Smooth muscle cell (in vitro differentiated cells): Measurements from ENCODE around the gene CCL25. TPM values are rescaled to one million over a fixed set of nuclear protein-coding genes. Genes with fewer than 3 reads are reported as not detected.
"Not testable (repeated sequence)": the region's sequence is repeated elsewhere in the genome, so short reads cannot be mapped to it uniquely, and the experiment has no call there.

Experiments used
- DNase-seq: peaks from one replicate; lab custom pipeline; 2025; ENCODE audit not compliant: unreplicated experiment; lab: John Stamatoyannopoulos, UW
- H2AFZ ChIP-seq: fragments of 200-600 bp; sonication (generic); 2 replicates; pipeline ENCODE4 v1.6.0; 2016; ENCODE audit warnings: antibody characterized with exemption, low read depth, mild to moderate bottlenecking
- H3F3A ChIP-seq: fragments of 200-600 bp; sonication (generic); 2 replicates; pipeline ENCODE4 v1.6.0; 2017; ENCODE audit warnings: antibody characterized with exemption, low read depth
- H3K27ac ChIP-seq: fragments of 200-600 bp; sonication (generic); 2 replicates; pipeline ENCODE4 v1.5.1; 2016; ENCODE audit warnings: low read depth, mild to moderate bottlenecking
- H3K27me3 ChIP-seq: fragments of 200-600 bp; sonication (generic); 2 replicates; pipeline ENCODE4 v1.6.1; 2016; ENCODE audit warnings: low read depth, mild to moderate bottlenecking
- H3K36me3 ChIP-seq: fragments of 200-600 bp; sonication (generic); 2 replicates; pipeline ENCODE4 v1.5.1; 2016; ENCODE audit warnings: low read depth
- H3K4me1 ChIP-seq: fragments of 200-600 bp; sonication (generic); 2 replicates; pipeline ENCODE4 v1.5.1; 2016; ENCODE audit warnings: low read depth
- H3K4me2 ChIP-seq: fragments of 200-600 bp; sonication (generic); 2 replicates; pipeline ENCODE4 v1.6.0; 2016; ENCODE audit warnings: mild to moderate bottlenecking
- H3K4me3 ChIP-seq: fragments of 200-600 bp; sonication (generic); 2 replicates; pipeline ENCODE4 v1.5.1; 2016; ENCODE audit warnings: mild to moderate bottlenecking
- H3K79me2 ChIP-seq: fragments of 200-600 bp; sonication (generic); 2 replicates; pipeline ENCODE4 v1.6.0; 2016; ENCODE audit warnings: low read depth, mild to moderate bottlenecking
- H3K9ac ChIP-seq: fragments of 200-600 bp; sonication (generic); 2 replicates; pipeline ENCODE4 v1.6.0; 2016; ENCODE audit warnings: low read depth
- H3K9me3 ChIP-seq: fragments of 200-600 bp; sonication (generic); replicated peaks from 2 replicates; pipeline ENCODE4 v1.5.1; 2016; ENCODE audit warnings: low read depth
- H4K20me1 ChIP-seq: fragments of 200-600 bp; sonication (generic); 2 replicates; pipeline ENCODE4 v1.6.0; 2016; ENCODE audit warnings: low read depth
- CTCF ChIP-seq: fragments of 200-600 bp; sonication (generic); IDR thresholded peaks from 2 replicates; pipeline ENCODE4 v1.5.1; 2017; ENCODE audit warnings: borderline replicate concordance, mild to moderate bottlenecking, antibody characterized with exemption; ENCODE audit not compliant: insufficient read depth, poor library complexity, severe bottlenecking
- WGBS: methylation state at CpG from one replicate; pipeline ENCODE4 v1.1.7; 2016; ENCODE audit warnings: low lambda C conversion rate; 5-methylcytosine and 5-hydroxymethylcytosine counted together
- polyA plus RNA-seq: library from polyadenylated mRNA; unstranded; fragments of >200 nt; fragmentation: Nextera tagmentation; extraction: Ambion mirVana; gene quantifications from 2 replicates; pipeline ENCODE4 v1.2.1, GENCODE V29; 2016
- total RNA-seq: library from RNA; depleted of rRNA; stranded (reverse); fragments of >200 nt; gene quantifications from 2 replicates; pipeline ENCODE4 v1.2.3, GENCODE V29; 2014

Gene CCL25
- total and polyA plus RNA-seq, 2 experiments from 2014 or later: 0.91 TPM; not detected in 1

DNA sequence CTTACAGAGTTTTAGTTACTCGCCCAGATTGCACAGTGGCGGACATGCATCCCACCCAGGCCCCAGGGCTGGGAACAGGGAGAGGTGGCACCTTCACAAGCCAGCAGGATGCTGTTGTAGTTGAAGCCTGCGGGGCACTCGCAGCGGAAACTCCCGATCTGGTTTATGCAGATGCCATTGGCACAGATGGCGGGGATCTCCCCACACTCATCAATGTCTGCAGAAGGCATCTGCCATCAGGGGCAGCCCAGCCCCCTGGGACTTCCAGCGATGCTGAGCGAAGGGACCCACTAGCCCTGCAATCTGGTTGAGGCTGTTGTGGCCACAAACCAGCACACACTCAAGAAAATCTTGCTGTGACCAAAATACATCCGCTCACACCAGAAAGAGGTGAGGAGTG lies 44.6 kb downstream of the CCL25 start:
- H2AFZ ChIP-seq: no peak overlapping the region
- H3K9me3 ChIP-seq: peaks cover 6% of the 10 kb centered on the region
- H3K4me1 ChIP-seq: no peaks in the 10 kb centered on the region
- no peaks in the 10 kb centered on the region for H4K20me1 ChIP-seq
- no peak for TF ChIP-seq CTCF
- no peak overlapping the region for H3K4me3 ChIP-seq
- H3K4me2 ChIP-seq: no peak overlapping the region
- DNase-seq: no peak
- no peaks in the 10 kb centered on the region for H3K36me3 ChIP-seq
- H3F3A ChIP-seq: no peaks in the 10 kb centered on the region
- 93% methylated on average over 10 of the region's 10 CpGs for WGBS
- H3K27me3 ChIP-seq: no peaks in the 10 kb centered on the region
- no peak overlapping the region for H3K27ac ChIP-seq
- no peak overlapping the region for H3K9ac ChIP-seq
- no peaks in the 10 kb centered on the region for H3K79me2 ChIP-seq

- no peak overlapping the region for H3K9ac ChIP-seq
- H3K4me2 ChIP-seq: no peak overlapping the region
- TF ChIP-seq CTCF: no peak
- DNase-seq: no peak
- no peak overlapping the region for H3K27ac ChIP-seq
- no peaks in the 10 kb centered on the region for H3K79me2 ChIP-seq
- no peaks in the 10 kb centered on the region for H4K20me1 ChIP-seq
- no peak overlapping the region for H2AFZ ChIP-seq
- no peaks in the 10 kb centered on the region for H3K36me3 ChIP-seq
- WGBS: 91% methylated on average over 5 of the region's 5 CpGs
- H3F3A ChIP-seq: no peaks in the 10 kb centered on the region
- H3K9me3 ChIP-seq: peaks cover 6% of the 10 kb centered on the region
- H3K4me3 ChIP-seq: no peak overlapping the region
- H3K27me3 ChIP-seq: no peaks in the 10 kb centered on the region
- no peaks in the 10 kb centered on the region for H3K4me1 ChIP-seq
Measured at GRCh38 chr19:8097681-8098567, 45.4 kb downstream of the CCL25 start.

DNA sequence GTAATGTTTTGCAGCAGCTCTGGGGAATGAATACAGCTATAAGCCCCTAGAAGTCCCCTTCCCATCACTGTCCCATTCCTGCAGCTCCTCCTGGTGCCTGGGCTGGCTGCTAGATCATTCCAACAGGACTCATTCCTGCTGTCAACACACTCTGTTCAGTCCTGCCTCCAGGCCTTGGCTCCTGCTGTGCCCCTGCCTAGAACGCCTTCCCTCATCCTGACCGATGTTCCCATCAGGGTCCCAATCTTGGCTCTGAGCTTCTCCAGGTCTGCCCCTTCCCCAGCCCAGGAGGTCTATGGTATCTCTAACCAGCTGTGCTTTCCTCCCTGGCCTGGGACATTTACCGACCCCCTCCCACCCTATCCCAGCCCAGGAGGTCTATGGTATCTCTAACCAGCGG lies 48.8 kb downstream of the CCL25 start:
- Histone ChIP-seq H3F3A (no peaks in the 10 kb centered on the region), H3K27me3 (no peaks in the 10 kb centered on the region), H3K27ac (no peak overlapping the region), H3K4me1 (no peaks in the 10 kb centered on the region), H3K4me2 (no peak overlapping the region), H3K9me3 (peaks cover under 1% of the 10 kb centered on the region), H3K9ac (no peak overlapping the region), H3K36me3 (no peaks in the 10 kb centered on the region), H4K20me1 (no peaks in the 10 kb centered on the region), H3K79me2 (no peaks in the 10 kb centered on the region), H3K4me3 (no peak overlapping the region), H2AFZ (no peak overlapping the region)
- DNase-seq: no peak
- WGBS: 100% methylated on average over 3 of the region's 4 CpGs
- no peak for TF ChIP-seq CTCF

GRCh38 chr19:8101910-8102309 lies 49.4 kb downstream of the CCL25 start:
- H2AFZ ChIP-seq, H3K9me3 ChIP-seq, H3K36me3 ChIP-seq, H3K27me3 ChIP-seq, H3F3A ChIP-seq, DNase-seq, H3K4me2 ChIP-seq, H3K4me1 ChIP-seq, H4K20me1 ChIP-seq, H3K27ac ChIP-seq, H3K4me3 ChIP-seq, H3K79me2 ChIP-seq, H3K9ac ChIP-seq: not testable (repeated sequence)
- WGBS: 89% methylated on average over 8 of the region's 12 CpGs
